Ecto neural progenitor cell (in vitro differentiated cells): ENCODE data around the gene NPC1L1.
"Not testable (repeated sequence)": the region's sequence is repeated elsewhere in the genome, so short reads cannot be mapped to it uniquely, and the experiment has no call there.

Experiments
- DNase-seq: peaks from one replicate; pipeline ENCODE4 v3.0.0-alpha.2; 2018; ENCODE audit warnings: low spot score

The NPC1L1 gene

DNA sequence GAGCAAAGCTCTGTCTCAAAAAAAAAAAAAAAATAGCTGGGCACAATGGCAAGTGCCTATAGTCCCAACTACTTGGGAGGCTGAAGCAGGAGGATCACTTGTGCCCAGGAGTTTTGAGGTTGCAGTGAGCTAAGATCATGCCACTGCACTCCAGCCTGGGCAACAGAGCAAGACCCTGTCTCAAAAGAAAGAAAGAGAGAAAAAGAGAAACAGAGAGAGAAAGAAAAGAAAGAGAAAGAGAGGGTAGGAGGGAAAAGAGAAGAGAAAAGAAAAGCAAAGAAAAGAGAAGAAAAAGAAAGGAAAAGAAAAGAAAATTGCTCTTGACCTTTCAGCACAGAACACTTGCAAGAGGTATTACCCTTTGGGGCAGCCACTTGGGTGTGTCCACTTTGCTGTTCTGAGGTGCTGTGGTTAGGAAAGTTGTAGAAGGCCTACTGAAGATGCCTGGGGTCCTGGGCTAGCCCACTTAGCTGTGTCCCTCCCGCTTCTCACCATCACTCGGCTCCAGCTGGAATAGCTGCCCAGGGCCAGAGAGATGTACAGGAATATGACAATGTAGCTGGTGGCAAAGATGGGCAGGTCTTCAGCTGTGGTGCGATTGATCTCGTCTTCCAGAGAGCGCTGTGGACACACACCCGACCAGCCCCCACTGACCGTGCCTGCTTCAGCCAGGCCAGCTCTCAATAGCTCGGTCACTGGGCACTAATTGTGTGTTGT lies 5.6 kb downstream of the NPC1L1 start:
- DNase-seq, result no peak

DNA sequence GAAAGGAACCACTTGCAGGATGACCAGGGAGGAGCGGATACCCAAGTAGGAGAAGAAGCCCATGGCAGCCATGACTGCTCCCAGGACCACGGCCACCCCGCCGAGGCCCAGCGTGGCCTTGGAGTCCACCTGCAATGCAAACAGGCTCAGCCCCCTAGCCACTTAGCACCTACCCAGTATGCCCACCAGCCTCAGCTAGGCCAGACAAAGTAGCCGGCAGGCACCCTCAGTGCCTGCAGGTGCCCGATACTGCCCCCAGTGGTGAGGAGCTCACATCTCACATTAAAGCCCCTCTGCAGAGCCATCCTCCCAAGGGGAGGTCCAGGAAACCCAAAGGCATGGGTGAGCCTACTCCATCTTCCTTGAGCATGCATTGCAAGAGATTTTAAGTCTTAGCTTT lies 6.6 kb downstream of the NPC1L1 start:
- DNase-seq, result peak; percentile 76

GRCh38 chr7:44534087-44534486 lies 7.0 kb downstream of the NPC1L1 start:
- DNase-seq, result no peak

DNA sequence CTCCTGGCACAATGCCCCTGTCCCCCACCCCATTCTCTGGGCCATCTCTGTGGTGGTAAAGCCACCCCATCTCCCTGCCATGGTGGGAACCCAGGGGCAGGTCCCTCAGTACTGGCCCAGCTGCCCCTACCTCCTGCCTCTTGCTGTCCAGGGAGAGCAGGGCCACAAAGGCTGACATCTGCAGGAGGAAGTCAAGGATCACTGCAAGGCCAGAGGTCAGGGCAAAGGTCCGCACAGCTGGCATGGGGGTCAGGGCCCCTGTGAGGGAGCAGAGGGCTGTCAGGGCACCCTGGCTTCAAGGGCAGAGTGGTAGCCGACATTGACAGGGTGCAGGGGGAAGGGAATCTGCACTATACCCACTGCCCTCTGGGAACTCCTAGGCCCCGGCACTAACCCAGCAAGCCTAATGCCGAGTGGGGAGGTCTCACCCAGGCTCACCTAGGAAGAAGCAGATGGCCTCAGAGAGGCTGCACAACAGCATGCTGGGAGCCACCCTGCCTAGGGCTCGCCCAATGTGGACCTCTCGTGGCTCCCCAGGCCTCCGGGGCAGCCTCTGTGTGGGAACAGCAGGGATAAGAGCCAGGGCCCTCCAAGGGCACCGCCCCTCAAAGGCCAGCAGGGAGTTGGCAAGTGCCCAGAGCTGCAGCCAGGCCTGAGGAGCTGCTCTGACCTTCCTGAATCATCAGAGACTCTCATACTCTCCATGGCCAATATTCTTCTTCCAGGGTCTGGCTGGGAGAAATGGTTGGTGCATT lies 7.7 kb downstream of the NPC1L1 start:
- DNase-seq, result no peak

DNA sequence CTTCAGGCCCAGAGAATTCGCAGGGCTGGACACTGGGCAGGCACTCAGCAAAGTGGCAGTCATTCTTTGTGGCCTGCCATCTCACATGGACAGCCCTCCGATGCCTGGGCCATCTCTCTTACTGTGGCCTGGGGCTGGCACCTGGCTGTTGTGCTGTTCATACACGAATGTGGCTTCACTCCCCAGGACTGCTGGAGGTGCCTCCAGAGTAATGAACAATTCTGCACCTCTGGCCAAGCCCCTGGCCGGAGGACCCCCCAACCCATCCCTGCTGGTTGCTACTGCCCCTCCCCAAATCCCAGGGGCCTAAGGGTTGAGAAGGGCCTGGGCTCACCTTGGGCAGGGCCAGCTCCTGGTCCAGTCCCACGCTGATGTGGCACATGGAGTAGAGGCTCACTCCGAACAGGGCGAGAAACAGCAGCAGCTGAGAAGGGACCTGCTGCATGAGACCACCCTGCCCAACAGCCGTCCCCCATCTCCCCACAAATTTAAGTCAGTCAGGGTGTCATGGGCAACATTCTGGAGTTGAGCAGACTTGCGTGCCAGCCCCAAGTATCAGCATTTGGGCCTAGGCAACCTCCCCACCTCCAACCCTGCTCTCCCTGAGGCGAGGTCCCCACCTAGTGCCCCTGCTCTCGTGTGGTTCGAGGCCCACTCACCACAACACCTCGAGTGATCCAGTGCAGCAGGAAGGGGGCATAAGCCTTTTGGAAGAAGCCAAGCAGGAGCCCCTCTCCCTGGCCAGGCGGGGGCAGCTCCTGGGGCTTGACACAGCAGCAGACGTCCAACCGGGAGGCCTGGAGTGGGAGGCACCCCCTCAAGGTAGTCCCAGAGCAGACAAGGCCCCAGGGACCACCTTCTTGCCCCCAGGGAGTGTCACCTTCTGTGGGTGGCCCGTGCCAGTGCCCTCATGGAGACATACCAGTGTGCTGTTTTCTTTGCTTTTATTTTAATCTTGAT lies 9.4 kb downstream of the NPC1L1 start:
- peak; percentile 35 for DNase-seq

GRCh38 chr7:44530990-44531389 lies 10.1 kb downstream of the NPC1L1 start:
- peak; percentile 32 for DNase-seq

GRCh38 chr7:44524811-44525388 lies 16.2 kb downstream of the NPC1L1 start:
- DNase-seq, result no peak

DNA sequence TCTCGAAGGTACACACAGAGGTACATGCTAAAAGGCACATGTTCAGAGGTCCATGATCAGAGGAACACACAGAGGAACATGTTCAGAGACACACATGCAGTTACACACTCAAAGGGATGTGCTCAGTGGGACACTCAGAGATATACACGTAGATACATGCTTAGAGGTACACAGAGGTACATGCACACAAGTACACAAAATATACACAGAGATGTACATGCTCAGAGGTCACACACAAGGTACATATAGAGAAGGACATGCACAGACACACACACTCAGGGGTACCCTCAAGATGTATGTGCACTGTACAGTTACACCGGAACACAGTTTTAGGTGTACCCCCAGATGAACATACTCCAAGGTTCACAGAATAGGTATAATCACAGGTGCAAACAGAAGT lies 18.8 kb downstream of the NPC1L1 start:
- no peak for DNase-seq

- DNase-seq, result no peak
These were observed 19.6 kb downstream of the NPC1L1 start for GRCh38 chr7:44521347-44522095.

GRCh38 chr7:44520574-44520973 lies 20.6 kb downstream of the NPC1L1 start:
- DNase-seq, result no peak

GRCh38 chr7:44519546-44519945 lies 21.6 kb downstream of the NPC1L1 start:
- DNase-seq, result no peak

DNA sequence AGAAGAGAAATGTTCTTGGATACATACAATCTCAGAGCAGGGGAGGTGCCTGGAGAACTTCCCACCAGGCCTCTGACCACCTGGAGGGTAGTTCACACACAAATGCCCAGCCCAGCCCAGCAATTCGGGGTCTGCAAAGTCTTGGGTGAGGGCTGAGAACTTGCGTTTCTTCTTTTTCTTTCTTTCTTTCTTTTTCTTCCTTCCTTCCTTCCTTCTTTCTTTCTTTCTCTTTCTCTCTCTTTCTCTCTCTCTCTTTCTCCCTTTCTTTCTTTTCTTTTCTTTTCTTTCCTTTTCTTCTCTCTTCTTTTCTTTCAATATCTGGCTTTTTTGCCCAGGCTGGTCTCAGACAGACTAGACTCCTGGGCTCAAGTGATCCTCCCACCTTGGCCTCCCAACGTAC lies 22.4 kb downstream of the NPC1L1 start:
- DNase-seq, result no peak

GRCh38 chr7:44517175-44517574 lies 24.0 kb downstream of the NPC1L1 start:
- no peak for DNase-seq

DNA sequence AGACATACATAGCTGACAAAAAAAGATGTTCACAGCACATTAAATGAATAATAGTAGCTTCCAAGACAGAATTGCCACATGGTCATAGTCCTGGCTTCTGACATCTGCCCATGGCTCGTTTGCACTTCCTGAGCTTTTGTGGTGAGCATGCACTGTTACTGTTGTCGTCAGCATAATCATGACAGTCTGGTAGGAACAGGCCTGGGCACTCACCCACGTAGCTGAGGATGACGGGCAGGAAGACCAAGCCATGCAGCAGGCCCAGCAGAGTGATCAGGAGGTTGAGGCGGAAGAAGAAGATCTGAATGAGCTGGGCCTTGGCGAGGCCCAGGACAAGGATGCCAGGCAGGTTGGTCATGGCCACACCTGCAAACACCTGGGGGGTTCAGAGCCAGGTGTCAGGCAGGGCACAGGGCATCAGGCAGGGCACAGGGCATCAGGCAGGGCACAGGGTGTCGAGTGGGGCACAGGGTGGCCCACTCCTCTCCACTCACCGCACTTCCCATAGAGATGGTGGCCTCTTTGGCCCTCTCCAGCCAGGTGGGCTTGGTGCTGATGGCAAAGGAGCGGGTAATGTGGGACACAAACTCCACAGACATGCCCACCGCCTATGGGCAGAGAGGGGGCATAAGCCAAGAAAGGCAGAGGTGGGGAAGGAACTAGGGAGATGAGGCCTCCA lies 25.4 kb downstream of the NPC1L1 start:
- DNase-seq, result no peak

DNA sequence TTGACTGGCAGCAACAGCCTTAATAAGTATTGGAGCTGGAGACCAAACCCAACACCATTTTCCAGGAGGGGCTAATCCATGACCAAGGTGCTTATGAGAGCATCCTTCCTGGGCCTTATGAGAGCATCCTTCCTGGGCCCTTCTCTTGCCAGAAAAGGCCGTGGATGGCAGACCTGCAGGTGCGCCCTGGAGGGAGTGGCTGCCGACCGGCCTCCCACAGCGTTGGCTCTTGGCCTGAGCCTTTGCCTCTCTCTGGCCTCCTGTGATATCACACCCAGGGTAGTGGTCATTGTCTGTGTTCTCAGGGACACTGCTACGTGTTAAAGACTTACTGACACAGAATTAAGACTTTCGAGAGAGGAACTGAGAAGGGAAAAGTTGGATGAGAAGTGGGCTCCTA lies 28.4 kb downstream of the NPC1L1 start:
- no peak for DNase-seq

GRCh38 chr7:44511863-44512468 lies 29.2 kb downstream of the NPC1L1 start:
- DNase-seq, result no peak

DNA sequence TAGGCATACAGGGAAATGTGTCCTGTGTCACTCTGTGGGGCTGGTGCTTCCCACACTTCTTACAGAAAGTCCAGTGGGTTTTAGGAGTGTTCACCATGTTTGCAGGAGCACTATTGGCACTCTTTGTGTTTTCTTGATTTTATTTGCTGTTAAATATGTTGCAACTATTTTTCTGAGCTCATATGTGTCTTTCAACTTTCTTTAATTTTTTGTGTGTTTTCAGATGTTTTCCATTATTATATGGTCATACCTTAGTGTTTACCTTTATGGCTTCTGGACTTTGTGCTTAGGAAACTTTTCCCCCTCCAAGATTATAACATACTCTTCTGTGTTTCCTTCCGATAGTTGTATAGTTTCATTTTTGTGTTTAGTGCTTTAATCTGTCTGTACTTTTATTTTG lies 29.9 kb downstream of the NPC1L1 start:
- DNase-seq, result no peak

- DNase-seq, result no peak
These were observed 32.7 kb downstream of the NPC1L1 start for GRCh38 chr7:44508328-44509030.

GRCh38 chr7:44506592-44507288 lies 34.4 kb downstream of the NPC1L1 start:
- DNase-seq, result not testable (repeated sequence)
